ENCODE measurements around the gene DYNLT2B. TPM values are rescaled to one million over a fixed set of nuclear protein-coding genes. Genes with fewer than 3 reads are reported as not detected.
"Not testable (repeated sequence)": the region's sequence is repeated elsewhere in the genome, so short reads cannot be mapped to it uniquely, and the experiment has no call there.

The DYNLT2B gene
- 12.6 and 16.5 TPM in 2 replicates for total RNA-seq

- DNase-seq (ENCODE audit: extremely low read depth, low read depth, low spot score) = no peak
These were observed at the start of gene DYNLT2B for GRCh38 chr3:196317687-196318467. DYNLT2B (minus strand) TSS chr3:196318240; CDS start chr3:196318152, 88 bp downstream.

- no peak for DNase-seq (ENCODE audit: extremely low read depth, low read depth, low spot score)
These were observed 47.7 kb upstream of the DYNLT2B start for GRCh38 chr3:196365736-196366135.

- no peak for DNase-seq (ENCODE audit: extremely low read depth, low read depth, low spot score)
These were observed 42.5 kb upstream of the DYNLT2B start for GRCh38 chr3:196360586-196360985.

GRCh38 chr3:196358540-196358939 lies 40.5 kb upstream of the DYNLT2B start:
- DNase-seq (ENCODE audit: extremely low read depth, low read depth, low spot score) = not testable (repeated sequence)

- DNase-seq (ENCODE audit: extremely low read depth, low read depth, low spot score) = no peak
These were observed 39.9 kb upstream of the DYNLT2B start for GRCh38 chr3:196357905-196358304.

- DNase-seq (ENCODE audit: extremely low read depth, low read depth, low spot score) = no peak
These were observed 38.5 kb upstream of the DYNLT2B start for GRCh38 chr3:196356556-196356955.

GRCh38 chr3:196355668-196356067 lies 37.6 kb upstream of the DYNLT2B start:
- no peak for DNase-seq (ENCODE audit: extremely low read depth, low read depth, low spot score)

GRCh38 chr3:196354132-196354531 lies 36.1 kb upstream of the DYNLT2B start:
- no peak for DNase-seq (ENCODE audit: extremely low read depth, low read depth, low spot score)

GRCh38 chr3:196351541-196351940 lies 33.5 kb upstream of the DYNLT2B start:
- no peak for DNase-seq (ENCODE audit: extremely low read depth, low read depth, low spot score)

- no peak for DNase-seq (ENCODE audit: extremely low read depth, low read depth, low spot score)
These were observed 32.0 kb upstream of the DYNLT2B start for GRCh38 chr3:196350067-196350466.

- no peak for DNase-seq (ENCODE audit: extremely low read depth, low read depth, low spot score)
These were observed 30.7 kb upstream of the DYNLT2B start for GRCh38 chr3:196348698-196349097.

GRCh38 chr3:196344663-196345062 lies 26.6 kb upstream of the DYNLT2B start:
- no peak for DNase-seq (ENCODE audit: extremely low read depth, low read depth, low spot score)

- DNase-seq (ENCODE audit: extremely low read depth, low read depth, low spot score) = not testable (repeated sequence)
These were observed 25.9 kb upstream of the DYNLT2B start for GRCh38 chr3:196343917-196344316.

- DNase-seq (ENCODE audit: extremely low read depth, low read depth, low spot score) = no peak
These were observed 23.1 kb upstream of the DYNLT2B start for GRCh38 chr3:196341137-196341536.

GRCh38 chr3:196340466-196340865 lies 22.4 kb upstream of the DYNLT2B start:
- DNase-seq (ENCODE audit: extremely low read depth, low read depth, low spot score) = no peak

- DNase-seq (ENCODE audit: extremely low read depth, low read depth, low spot score) = no peak
These were observed 21.6 kb upstream of the DYNLT2B start for GRCh38 chr3:196339493-196340254.

- no peak for DNase-seq (ENCODE audit: extremely low read depth, low read depth, low spot score)
These were observed 21.0 kb upstream of the DYNLT2B start for GRCh38 chr3:196339044-196339443.

GRCh38 chr3:196336319-196337145 lies 18.5 kb upstream of the DYNLT2B start:
- DNase-seq (ENCODE audit: extremely low read depth, low read depth, low spot score) = no peak

GRCh38 chr3:196335503-196335948 lies 17.5 kb upstream of the DYNLT2B start:
- no peak for DNase-seq (ENCODE audit: extremely low read depth, low read depth, low spot score)

GRCh38 chr3:196334982-196335381 lies 16.9 kb upstream of the DYNLT2B start:
- DNase-seq (ENCODE audit: extremely low read depth, low read depth, low spot score) = no peak

- no peak for DNase-seq (ENCODE audit: extremely low read depth, low read depth, low spot score)
These were observed 14.1 kb upstream of the DYNLT2B start for GRCh38 chr3:196332168-196332567.

Measured in glomerular endothelial cell (primary cell).